Spleen (tissue), 11 donors: ENCODE data around the gene NKIRAS1. TPM values are rescaled to one million over a fixed set of nuclear protein-coding genes. Genes with fewer than 3 reads are reported as not detected.
A peak's percentile ranks its signal among the peaks of the same experiment; 100 is the strongest.

Source experiments
- DNase-seq: peaks from one replicate; pipeline ENCODE4 v3.0.0-alpha.2; 2020
- H3K27ac ChIP-seq, 8 donors: fragments of 200-600 bp; sonication (generic) in 7 of 8; 1 replicate in 4 of 8; 2 replicates in 4 of 8; pipeline versions ENCODE4 v1.5.0 to v1.8.0; 2016 to 2021; ENCODE audit warnings: inconsistent platforms in 4 of 8, mild to moderate bottlenecking in 4 of 8, moderate library complexity in 1 of 8
- H3K27me3 ChIP-seq, 7 donors: fragments of 200-600 bp; sonication (generic) in 6 of 7; replicated peaks in 1 of 7; 1 replicate in 4 of 7; 2 replicates in 3 of 7; pipeline versions ENCODE4 v1.5.0 to v1.8.0; 2016 to 2021; ENCODE audit warnings: inconsistent platforms in 3 of 7, mild to moderate bottlenecking in 1 of 7
- H3K36me3 ChIP-seq, 6 donors: fragments of 200-600 bp; sonication (generic) in 5 of 6; 1 replicate in 4 of 6; 2 replicates in 2 of 6; pipeline versions ENCODE4 v1.5.0 to v1.8.0; 2016 to 2021; ENCODE audit warnings: inconsistent platforms in 2 of 6
- H3K4me1 ChIP-seq, 6 donors: fragments of 200-600 bp; sonication (generic) in 5 of 6; 1 replicate in 3 of 6; 2 replicates in 3 of 6; pipeline versions ENCODE4 v1.5.0 to v1.8.0; 2016 to 2021; ENCODE audit warnings: inconsistent platforms in 3 of 6
- H3K4me3 ChIP-seq, 8 donors: fragments of 200-600 bp; sonication (generic) in 7 of 8; 1 replicate in 4 of 8; 2 replicates in 4 of 8; pipeline versions ENCODE4 v1.5.0 to v1.8.0; 2016 to 2021; ENCODE audit warnings: inconsistent platforms in 4 of 8, mild to moderate bottlenecking in 4 of 8, moderate library complexity in 2 of 8
- H3K9me3 ChIP-seq, 8 donors: fragments of 200-600 bp; sonication (generic) in 7 of 8; 1 replicate in 4 of 8; 2 replicates in 4 of 8; pipeline versions ENCODE4 v1.5.0 to v1.8.0; 2016 to 2021; ENCODE audit warnings: inconsistent platforms in 4 of 8
- CTCF ChIP-seq, 11 experiments: fragments of 200-600 bp in 7 of 11; fragments of 450-650 bp in 4 of 11; sonication (generic) in 4 of 11; IDR thresholded peaks in 8 of 11; conservative IDR thresholded peaks in 3 of 11; 1 replicate in 7 of 11; 2 replicates in 4 of 11; pipeline versions ENCODE4 v1.4.0 to v1.8.0; 2016 to 2021; ENCODE audit warnings: antibody characterized with exemption in 11 of 11, inconsistent platforms in 4 of 11, mild to moderate bottlenecking in 1 of 11
- POLR2A ChIP-seq, 3 donors: fragments of 450-650 bp; IDR thresholded peaks; one replicate each; pipeline ENCODE4 v1.5.1; 2017; ENCODE audit warnings: antibody characterized with exemption in 3 of 3, mild to moderate bottlenecking in 1 of 3
- POLR2AphosphoS5 ChIP-seq, 3 donors: sonication (generic); formaldehyde crosslinking; IDR thresholded peaks; one replicate each; pipeline ENCODE4 v1.5.1; 2017; ENCODE audit warnings: antibody characterized with exemption in 3 of 3
- WGBS, 5 donors: extraction: QIAGEN DNeasy Blood & Tissue Kit in 3 of 5; methylation state at CpG; one replicate each; pipeline versions ENCODE4 v1.1.5 to v1.1.7; 2013 to 2018; 5-methylcytosine and 5-hydroxymethylcytosine counted together
- intact Hi-C: fragments of 100-400 bp; cut with DNase I; formaldehyde crosslinking; loops from one replicate; pipeline ENCODE4 v1.15.0; 2023; ENCODE audit warnings: low total_unique reads
- polyA plus RNA-seq, 3 donors: library from polyadenylated mRNA; stranded (reverse); fragments of 200-250 nt; gene quantifications; one replicate each; pipeline ENCODE4 v1.2.1, GENCODE V29; 2013
- total RNA-seq, 7 donors: library from RNA; depleted of rRNA in 3 of 7; stranded (reverse); fragments of >200 nt in 3 of 7; fragmentation: NEBNext Ultra II Directional in 4 of 7; extraction: Animal tissue kit (Norgen Biotek cat#: 25700) in 4 of 7; gene quantifications; one replicate each; pipeline versions ENCODE4 v1.1.0 to v1.2.1, GENCODE V29; 2016 to 2021
- donor health status: healthy with polysubstance abuse.
- donor health status: DM: no; HTN: no; CAD: no; lungs with moderate emphysema.
- donor health status: DM: no; HTN: no; CAD: no.
- donor health status: Bipolar disorder and iron deficiency.
- donor health status: healthy.
- donor health status: DM: no; HTN: no; CAD: no.
- donor health status: DM: yes; HTN: yes; CAD: no.

The NKIRAS1 gene
- total and polyA plus RNA-seq, 10 donors, result 3.5 to 14.2 (median 8.9) TPM

GRCh38 chr3:23944861-23945662 is 28.3 kb upstream of the NKIRAS1 start, which contains the start of gene NR1D2:
Gene NR1D2 (plus strand): TSS chr3:23945286. CDS start chr3:23945579, 293 bp downstream.
- peak within 1 kb of the TSS; percentile 68 to 93 (median 82) for H3K4me3 ChIP-seq
- 0 to 1% (median 1%) methylated on average over 42 to 88 of the region's 88 CpGs for whole genome bisulfite sequencing, 5 donors
- intact Hi-C loops, result loop anchor here (2.0 kb wide), 1 partner anchor 26 kb away; no protein-coding TSS in a partner anchor

GRCh38 chr3:23944007-23944783 is 27.4 kb upstream of the NKIRAS1 start:
- no peak for DNase-seq
- WGBS, 5 donors, result 9 to 16% (median 11%) methylated on average over 13 of the region's 13 CpGs
- Histone ChIP-seq H3K4me3 (peak overlapping the region; percentile 59 to 93 (median 79)), H3K27me3 (no peaks in the 10 kb centered on the region), H3K27ac (peak overlapping the region; percentile 79 to 99 (median 96)), H3K4me1 (peaks cover 3 to 42% (median 34%) of the 10 kb centered on the region in 6 donors), H3K9me3 (no peaks in the 10 kb centered on the region), H3K36me3 (no peaks in the 10 kb centered on the region)
- intact Hi-C loops, result loop anchor here (2.0 kb wide), 1 partner anchor 25 kb away; no protein-coding TSS in a partner anchor
- TF ChIP-seq POLR2A (IDR thresholded peaks at IDR 0.05), result no peak
- no peak for TF ChIP-seq CTCF (IDR thresholded peaks at IDR 0.05 in 8 of 11, conservative IDR thresholded peaks at IDR 0.05 in 3 of 11)
- TF ChIP-seq POLR2AphosphoS5 (IDR thresholded peaks at IDR 0.05), result no peak

More at GRCh38 chr3:23944861-23945662, 28.3 kb upstream of the NKIRAS1 start, which contains the start of gene NR1D2:
- no peaks in the 10 kb centered on the region for H3K36me3 ChIP-seq
- TF ChIP-seq CTCF (IDR thresholded peaks at IDR 0.05 in 8 of 11, conservative IDR thresholded peaks at IDR 0.05 in 3 of 11) (peak in 3 of 11 experiments; percentile 9 to 12 (median 9)), POLR2A (IDR thresholded peaks at IDR 0.05) (peak in 2 of 3 donors; percentile 74 to 79), POLR2AphosphoS5 (IDR thresholded peaks at IDR 0.05) (peak; percentile 90 to 92 (median 91))
- H3K27me3 ChIP-seq, result no peaks in the 10 kb centered on the region
- H3K27ac ChIP-seq, result peak within 1 kb of the TSS; percentile 84 to 99 (median 96)
- peaks cover 10 to 51% (median 42%) of the 10 kb centered on the region in 6 donors for H3K4me1 ChIP-seq
- peak; percentile 97 for DNase-seq
- no peaks in the 10 kb centered on the region for H3K9me3 ChIP-seq

GRCh38 chr3:23942546-23942945 is 25.8 kb upstream of the NKIRAS1 start:
- Histone ChIP-seq H3K27me3 (no peaks in the 10 kb centered on the region), H3K4me3 (no peak overlapping the region), H3K27ac (no peak overlapping the region), H3K9me3 (peaks cover 0 to 7% (median 2%) of the 10 kb centered on the region in 8 donors), H3K36me3 (no peaks in the 10 kb centered on the region), H3K4me1 (peaks cover 3 to 26% (median 20%) of the 10 kb centered on the region in 6 donors)
- TF ChIP-seq POLR2AphosphoS5 (IDR thresholded peaks at IDR 0.05), result no peak
- TF ChIP-seq POLR2A (IDR thresholded peaks at IDR 0.05), result no peak
- TF ChIP-seq CTCF (IDR thresholded peaks at IDR 0.05 in 8 of 11, conservative IDR thresholded peaks at IDR 0.05 in 3 of 11), result no peak
- intact Hi-C loops, result no loop called here
- 88 to 97% (median 91%) methylated on average over 11 of the region's 11 CpGs for WGBS, 5 donors
- no peak for DNase-seq
